Measurements from ENCODE around the gene ABCC3.

The ABCC3 gene

GRCh38 chr17:50685691-50686493 is 51.2 kb downstream of the ABCC3 start:
- no peak for DNase-seq

DNA sequence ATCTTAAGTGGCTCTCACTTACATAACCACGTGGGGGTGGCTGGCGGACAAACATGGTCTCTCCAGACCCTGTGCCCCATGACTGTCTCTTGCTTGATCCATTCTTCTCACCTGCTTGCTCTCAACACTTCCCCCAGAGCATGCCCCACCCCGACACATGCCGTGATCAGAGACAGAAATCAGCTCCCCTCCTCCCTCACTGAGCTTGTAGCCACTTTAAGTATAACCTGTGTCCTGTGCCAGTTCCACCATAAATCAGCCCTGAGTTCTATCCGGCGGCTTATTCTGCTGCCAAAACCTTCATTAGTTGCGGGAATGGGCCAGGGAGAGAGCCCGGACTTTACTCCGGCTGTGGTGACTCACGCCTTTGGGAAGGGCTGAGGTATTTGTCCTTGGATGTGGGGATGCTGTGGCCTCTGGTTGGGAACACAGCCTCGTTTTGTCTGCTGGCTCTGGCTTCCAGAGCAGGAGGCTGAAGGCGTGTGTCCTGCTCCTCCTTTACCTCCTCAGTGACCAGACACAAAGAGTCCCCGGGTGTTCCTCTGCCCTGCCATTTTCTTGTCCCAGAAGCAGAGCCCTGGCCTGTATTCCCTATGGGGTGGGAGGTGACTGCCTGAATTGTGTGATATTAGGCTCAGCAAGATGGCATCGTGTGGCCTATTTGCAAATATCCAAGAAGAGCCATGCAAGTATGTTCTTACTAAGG is 52.0 kb downstream of the ABCC3 start:
- DNase-seq: peak; percentile 70

DNA sequence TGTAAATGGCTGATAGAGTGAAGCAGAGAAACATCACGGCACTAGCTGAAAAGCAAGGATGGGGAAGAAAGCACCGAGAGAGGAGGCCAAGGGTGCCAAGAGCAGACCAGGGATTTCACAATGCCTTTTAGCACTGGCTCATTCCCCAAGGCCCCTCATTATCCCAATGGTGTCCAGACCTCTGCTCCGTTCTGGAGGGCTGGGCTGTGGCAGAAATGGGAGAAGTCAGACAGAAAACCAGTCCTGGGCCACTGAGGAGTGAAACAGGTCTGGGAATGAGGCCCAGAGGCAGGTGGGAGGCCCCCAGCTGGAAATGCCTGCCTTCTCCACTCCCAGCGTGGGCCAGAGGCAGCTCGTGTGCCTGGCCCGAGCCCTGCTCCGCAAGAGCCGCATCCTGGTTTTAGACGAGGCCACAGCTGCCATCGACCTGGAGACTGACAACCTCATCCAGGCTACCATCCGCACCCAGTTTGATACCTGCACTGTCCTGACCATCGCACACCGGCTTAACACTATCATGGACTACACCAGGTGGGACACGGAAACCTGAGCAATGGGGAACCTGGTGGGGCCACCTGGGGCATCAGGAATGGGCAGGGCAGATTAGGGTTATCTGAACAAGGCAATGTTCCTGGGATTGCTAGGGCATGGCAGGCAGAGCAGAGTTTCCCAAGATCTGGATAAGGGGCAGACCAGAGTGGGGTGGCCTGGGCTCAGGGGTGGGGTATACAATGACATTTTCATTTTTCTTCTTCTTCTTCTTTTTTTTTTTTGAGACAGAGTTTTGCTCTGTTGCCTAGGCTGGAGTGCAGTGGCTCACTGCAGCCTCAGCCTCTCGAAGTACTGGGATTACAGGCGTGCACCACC is 52.8 kb downstream of the ABCC3 start:
- DNase-seq: no peak

GRCh38 chr17:50688245-50688644 is 53.6 kb downstream of the ABCC3 start:
- no peak for DNase-seq

GRCh38 chr17:50689251-50689650 is 54.6 kb downstream of the ABCC3 start:
- DNase-seq: peak; percentile 18

- peak; percentile 33 for DNase-seq
These were observed 55.5 kb downstream of the ABCC3 start for GRCh38 chr17:50689956-50690886.

GRCh38 chr17:50690887-50691549 is 56.3 kb downstream of the ABCC3 start:
- DNase-seq: no peak

- DNase-seq: no peak
These were observed 57.1 kb downstream of the ABCC3 start for GRCh38 chr17:50691550-50692447.

GRCh38 chr17:50692448-50693035 is 57.9 kb downstream of the ABCC3 start:
- DNase-seq: peak; percentile 77

DNA sequence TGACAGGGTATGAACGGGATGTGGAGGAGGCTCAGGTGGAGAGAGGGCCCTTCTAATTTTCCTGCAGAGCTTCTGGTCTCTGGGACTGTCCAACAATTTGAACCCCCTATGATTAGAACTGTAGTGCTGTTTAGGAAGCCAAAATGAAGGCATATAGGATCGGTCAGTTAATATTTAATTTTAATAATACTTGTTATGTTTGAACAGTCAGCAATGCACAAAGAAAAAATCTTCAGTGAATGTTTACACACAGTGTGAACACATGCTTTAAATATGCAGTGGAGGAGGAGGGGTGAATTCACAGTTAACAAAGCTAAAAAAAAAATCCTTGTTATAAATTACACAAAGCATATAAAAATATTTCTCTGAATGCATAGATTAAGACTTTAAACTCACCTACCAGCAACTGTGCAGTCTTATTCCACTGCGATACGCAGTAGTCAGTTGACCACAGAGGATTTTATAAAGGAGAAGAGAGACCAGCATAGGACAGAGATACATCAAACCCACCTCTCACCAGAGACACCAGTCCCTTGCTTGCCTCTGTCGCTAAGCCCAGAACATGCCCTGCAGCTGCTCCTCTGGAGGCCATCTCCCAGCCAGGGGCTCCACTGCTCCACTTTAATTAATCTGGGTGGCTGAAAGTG is 58.5 kb downstream of the ABCC3 start:
- peak; percentile 77 for DNase-seq

- no peak for DNase-seq
These were observed 61.7 kb downstream of the ABCC3 start for GRCh38 chr17:50696365-50696879.

- no peak for DNase-seq
These were observed 62.4 kb downstream of the ABCC3 start for GRCh38 chr17:50697062-50697461.

GRCh38 chr17:50697663-50698272 is 63.1 kb downstream of the ABCC3 start:
- DNase-seq: no peak

DNA sequence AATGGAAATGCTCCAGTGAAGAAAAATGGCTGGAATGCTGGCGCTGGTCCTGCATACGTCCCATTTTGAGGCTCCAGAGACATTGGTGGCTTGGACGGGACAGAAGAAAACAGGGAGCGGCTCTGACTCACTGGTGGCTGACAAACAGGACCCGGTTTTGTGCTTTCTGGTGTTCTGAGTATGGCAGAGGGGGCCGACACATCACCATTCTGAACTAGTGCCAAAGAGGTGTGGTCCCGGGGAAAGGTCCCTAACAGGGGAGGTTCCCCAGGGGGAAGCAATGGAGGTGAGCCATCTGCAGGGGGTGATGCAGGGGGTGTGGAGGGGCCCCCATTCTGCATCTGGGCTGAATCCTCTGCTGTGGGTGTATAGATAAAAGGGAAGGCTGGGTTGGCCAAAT is 64.7 kb downstream of the ABCC3 start:
- no peak for DNase-seq

- no peak for DNase-seq
These were observed 68.5 kb downstream of the ABCC3 start for GRCh38 chr17:50703162-50703561.

GRCh38 chr17:50707289-50708049 is 72.8 kb downstream of the ABCC3 start, which contains the start of gene ANKRD40:
ANKRD40 (minus strand) TSS chr17:50707914; CDS start chr17:50707654, 260 bp downstream.
- peak; percentile 87 for DNase-seq

DNA sequence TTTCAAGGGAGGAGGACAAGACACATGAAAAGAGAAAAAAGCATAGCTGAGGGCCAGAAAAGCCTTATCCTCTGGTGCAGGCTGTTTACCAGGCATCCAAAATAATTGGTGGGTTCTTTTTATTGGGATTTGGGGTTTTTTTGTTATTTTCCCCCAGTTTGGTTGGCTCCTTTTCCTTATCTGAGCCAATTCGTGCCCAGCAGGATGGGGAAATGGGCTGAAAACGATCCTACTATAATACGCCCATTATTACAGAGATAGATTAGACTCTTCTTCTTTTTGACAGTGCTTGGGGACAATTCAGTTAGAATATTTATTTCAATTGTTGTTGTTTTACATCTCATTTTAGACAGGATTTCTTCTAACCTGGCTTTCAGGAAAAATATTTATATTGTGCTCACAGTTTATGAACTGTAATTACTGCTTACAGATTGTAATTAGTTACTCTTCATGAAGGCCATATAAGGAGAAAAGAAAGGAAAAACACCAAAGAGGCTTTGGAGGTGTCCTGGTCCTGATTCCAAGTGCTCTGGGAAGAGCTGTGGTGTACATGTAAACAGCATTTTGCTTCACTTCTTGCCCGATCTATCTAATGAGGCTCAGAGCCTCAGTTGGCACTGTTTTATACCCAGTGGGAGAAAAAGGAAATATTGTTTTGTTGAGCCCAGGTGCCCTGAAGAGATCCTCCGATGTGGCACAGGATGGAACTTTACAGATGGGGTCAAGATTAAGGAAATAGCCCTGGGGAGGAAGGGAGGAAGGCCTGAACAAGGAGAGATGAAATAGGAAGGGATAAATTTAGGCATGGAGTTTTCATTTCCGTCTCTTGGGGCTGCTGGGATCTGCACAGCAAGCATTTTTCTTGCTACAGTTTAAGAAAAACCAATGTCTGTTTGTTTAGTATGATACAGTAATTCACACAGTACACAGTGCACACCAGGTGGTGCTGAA is 73.6 kb downstream of the ABCC3 start:
- no peak for DNase-seq

Measured in kidney glomerular epithelial cell (primary cell).